ENCODE data around the gene PSORS1C1.
"Not testable (repeated sequence)": the region's sequence is repeated elsewhere in the genome, so short reads cannot be mapped to it uniquely, and the experiment has no call there.

Gene PSORS1C1

GRCh38 chr6:31180500-31180899, 65.9 kb downstream of the PSORS1C1 start:
- no peak for FAIRE-seq

GRCh38 chr6:31183287-31183686, 68.7 kb downstream of the PSORS1C1 start:
- FAIRE-seq: not testable (repeated sequence)

- not testable (repeated sequence) for FAIRE-seq
These were observed 69.3 kb downstream of the PSORS1C1 start for GRCh38 chr6:31183859-31184258.

GRCh38 chr6:31185695-31186051, 71.1 kb downstream of the PSORS1C1 start:
- not testable (repeated sequence) for FAIRE-seq

- no peak for FAIRE-seq
These were observed 71.6 kb downstream of the PSORS1C1 start for GRCh38 chr6:31186052-31186734.

GRCh38 chr6:31187780-31188194, 73.2 kb downstream of the PSORS1C1 start:
- no peak for FAIRE-seq

GRCh38 chr6:31189223-31189622, 74.6 kb downstream of the PSORS1C1 start:
- not testable (repeated sequence) for FAIRE-seq
